ENCODE measurements around the gene LRIG3.

Gene LRIG3

GRCh38 chr12:58930770-58931324 is 10.5 kb upstream of the LRIG3 start:
- no peaks in the 10 kb centered on the region for H3K4me1 ChIP-seq

GRCh38 chr12:58927120-58927519 is 6.8 kb upstream of the LRIG3 start:
- Histone ChIP-seq H3K36me3 (no peaks in the 10 kb centered on the region), H3K27ac (no peak overlapping the region), H3K4me1 (peaks cover 0 to 8% (median 0%) of the 10 kb centered on the region in 4 donors), H3K4me3 (no peak overlapping the region), H3K27me3 (no peaks in the 10 kb centered on the region), H3K9me3 (no peaks in the 10 kb centered on the region)
- no peak for DNase-seq
- TF ChIP-seq CTCF (IDR thresholded peaks at IDR 0.05): no peak
- intact Hi-C loops (cut with DNase I; ENCODE audit: low total_unique reads): no loop called here

More at GRCh38 chr12:58930770-58931324, 10.5 kb upstream of the LRIG3 start:
- Histone ChIP-seq H3K27me3 (no peaks in the 10 kb centered on the region), H3K4me3 (no peak overlapping the region), H3K27ac (no peak overlapping the region), H3K9me3 (no peaks in the 10 kb centered on the region), H3K36me3 (no peaks in the 10 kb centered on the region)
- no peak for TF ChIP-seq CTCF (IDR thresholded peaks at IDR 0.05)
- DNase-seq: no peak
- intact Hi-C loops (cut with DNase I; ENCODE audit: low total_unique reads): no loop called here

GRCh38 chr12:58926586-58926985 is 6.3 kb upstream of the LRIG3 start:
- H3K27ac ChIP-seq: no peak overlapping the region
- no peak for TF ChIP-seq CTCF (IDR thresholded peaks at IDR 0.05)
- H3K9me3 ChIP-seq: no peaks in the 10 kb centered on the region
- no peaks in the 10 kb centered on the region for H3K36me3 ChIP-seq
- no peaks in the 10 kb centered on the region for H3K27me3 ChIP-seq
- peaks cover 0 to 8% (median 0%) of the 10 kb centered on the region in 4 donors for H3K4me1 ChIP-seq
- intact Hi-C loops (cut with DNase I; ENCODE audit: low total_unique reads): no loop called here
- no peak for DNase-seq
- H3K4me3 ChIP-seq: no peak overlapping the region

- Histone ChIP-seq H3K4me3 (no peak overlapping the region), H3K27me3 (no peaks in the 10 kb centered on the region), H3K4me1 (peaks cover 0 to 13% (median 2%) of the 10 kb centered on the region in 4 donors), H3K27ac (no peak overlapping the region), H3K36me3 (no peaks in the 10 kb centered on the region), H3K9me3 (no peaks in the 10 kb centered on the region)
- intact Hi-C loops (cut with DNase I; ENCODE audit: low total_unique reads): no loop called here
- TF ChIP-seq CTCF (IDR thresholded peaks at IDR 0.05): no peak
- no peak for DNase-seq
Observed at GRCh38 chr12:58925751-58926150, 5.4 kb upstream of the LRIG3 start.

GRCh38 chr12:58925111-58925611 is 4.9 kb upstream of the LRIG3 start:
- H3K36me3 ChIP-seq: no peaks in the 10 kb centered on the region
- peaks cover 0 to 15% (median 3%) of the 10 kb centered on the region in 4 donors for H3K4me1 ChIP-seq
- H3K27ac ChIP-seq: no peak overlapping the region
- no peaks in the 10 kb centered on the region for H3K27me3 ChIP-seq
- intact Hi-C loops (cut with DNase I; ENCODE audit: low total_unique reads): no loop called here
- H3K9me3 ChIP-seq: no peaks in the 10 kb centered on the region
- no peak for DNase-seq
- no peak for TF ChIP-seq CTCF (IDR thresholded peaks at IDR 0.05)
- no peak overlapping the region for H3K4me3 ChIP-seq
